DOHH2 (cell line): ENCODE results near the gene IRF2BP2.

Experiments
- CTCF ChIP-seq: fragments of 200-600 bp; sonication (generic); IDR thresholded peaks from one replicate; pipeline ENCODE4 v1.5.1; 2014; ENCODE audit warnings: antibody characterized with exemption, mild to moderate bottlenecking, low read depth, low read length; ENCODE audit not compliant: poor library complexity, severe bottlenecking
- EZH2phosphoT487 ChIP-seq: fragments of 200-600 bp; sonication (generic); IDR thresholded peaks from 2 replicates; pipeline ENCODE4 v1.6.1; 2017; ENCODE audit warnings: borderline replicate concordance, mild to moderate bottlenecking, antibody characterized with exemption, low read length, moderate library complexity, mixed read lengths

- no peak for TF ChIP-seq CTCF
- TF ChIP-seq EZH2phosphoT487 = no peak
Observed at GRCh38 chr1:234598974-234599616, 10.9 kb downstream of the IRF2BP2 start.
